Endothelial cell (in vitro differentiated cells): ENCODE data around the gene FAM20C. TPM values are rescaled to one million over a fixed set of nuclear protein-coding genes. Genes with fewer than 3 reads are reported as not detected.

Experiments used
- DNase-seq: peaks from one replicate; pipeline ENCODE4 v3.0.0; 2021; ENCODE audit warnings: low spot score
- H3K27ac Mint-ChIP-seq: one replicate; pipeline ENCODE4 v1.8.0; 2021; ENCODE audit warnings: mixed read lengths, inconsistent platforms; ENCODE audit not compliant: unreplicated experiment
- H3K27me3 Mint-ChIP-seq: one replicate; pipeline ENCODE4 v1.8.0; 2021; ENCODE audit warnings: mild to moderate bottlenecking, moderate library complexity, mixed read lengths, inconsistent platforms; ENCODE audit not compliant: unreplicated experiment
- H3K36me3 Mint-ChIP-seq: one replicate; pipeline ENCODE4 v1.8.0; 2021; ENCODE audit warnings: mild to moderate bottlenecking, low read depth, mixed read lengths, inconsistent platforms; ENCODE audit not compliant: unreplicated experiment
- H3K4me1 Mint-ChIP-seq: one replicate; pipeline ENCODE4 v1.8.0; 2021; ENCODE audit warnings: mild to moderate bottlenecking, mixed read lengths, inconsistent platforms; ENCODE audit not compliant: unreplicated experiment
- H3K4me3 Mint-ChIP-seq: one replicate; pipeline ENCODE4 v1.8.0; 2021; ENCODE audit warnings: mild to moderate bottlenecking, mixed read lengths, inconsistent platforms; ENCODE audit not compliant: unreplicated experiment
- H3K9me3 Mint-ChIP-seq: one replicate; pipeline ENCODE4 v1.8.0; 2021; ENCODE audit warnings: mixed read lengths, inconsistent platforms; ENCODE audit not compliant: unreplicated experiment
- total RNA-seq: library from RNA; stranded (reverse); fragmentation: NEBNext Ultra II Directional; extraction: Animal tissue kit (Norgen Biotek cat#: 25700); gene quantifications from one replicate; pipeline ENCODE4 v1.2.1, GENCODE V29; 2021; ENCODE audit not compliant: unreplicated experiment
- TF ChIP-seq, protein P1 (sequence below): fragments of 200-600 bp; sonication (generic); IDR thresholded peaks from one replicate; pipeline ENCODE4 v1.5.0; 2021; ENCODE audit warnings: antibody characterized with exemption; ENCODE audit not compliant: unreplicated experiment

FAM20C gene
- total RNA-seq, 1 donor from 2014 or later, result 3.1 TPM

DNA sequence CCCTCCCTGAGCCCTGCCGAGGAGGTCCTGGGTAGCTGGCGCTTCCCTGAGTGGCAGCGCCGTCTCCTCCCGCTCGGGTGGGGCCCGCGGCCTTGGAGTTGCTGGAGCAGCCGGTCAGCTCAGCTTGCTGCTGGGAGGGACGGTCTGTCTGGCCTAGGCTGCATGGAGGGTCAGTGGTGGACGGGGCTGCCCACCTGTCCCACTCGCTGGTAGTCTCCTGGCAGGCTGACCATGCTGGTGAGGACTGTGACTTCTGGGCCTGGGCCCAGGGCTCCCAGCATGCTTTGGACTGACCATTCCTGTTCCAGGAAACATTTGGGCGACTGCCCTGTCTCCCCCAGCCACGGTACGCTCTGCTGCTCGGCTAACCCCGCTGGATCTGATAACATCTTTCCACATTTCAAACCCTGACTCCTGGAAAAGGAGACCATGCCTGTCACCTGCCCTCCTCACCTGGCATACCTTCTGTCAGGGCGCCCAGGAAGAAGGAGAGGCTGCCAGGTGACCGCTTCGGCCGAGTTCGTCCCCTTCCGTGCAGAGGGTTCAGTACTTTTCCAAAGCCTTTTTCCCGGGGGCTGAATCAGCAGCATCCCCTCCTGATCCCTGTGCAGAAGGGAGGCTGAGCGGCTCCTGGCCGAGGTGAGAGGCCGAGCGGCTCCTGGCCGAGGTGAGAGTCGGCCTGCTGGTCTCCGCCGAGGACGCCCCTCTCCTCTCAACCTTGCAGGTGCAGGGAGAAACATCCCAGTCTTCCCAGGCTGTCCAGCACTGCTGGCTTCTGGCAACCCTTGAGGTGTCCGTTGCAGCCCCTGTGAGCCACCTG, 43.4 kb downstream of the FAM20C start:
- H3K27me3 Mint-ChIP-seq, result peaks cover 3% of the 10 kb centered on the region
- H3K4me3 Mint-ChIP-seq, result no peak overlapping the region
- TF ChIP-seq, protein P1, sequence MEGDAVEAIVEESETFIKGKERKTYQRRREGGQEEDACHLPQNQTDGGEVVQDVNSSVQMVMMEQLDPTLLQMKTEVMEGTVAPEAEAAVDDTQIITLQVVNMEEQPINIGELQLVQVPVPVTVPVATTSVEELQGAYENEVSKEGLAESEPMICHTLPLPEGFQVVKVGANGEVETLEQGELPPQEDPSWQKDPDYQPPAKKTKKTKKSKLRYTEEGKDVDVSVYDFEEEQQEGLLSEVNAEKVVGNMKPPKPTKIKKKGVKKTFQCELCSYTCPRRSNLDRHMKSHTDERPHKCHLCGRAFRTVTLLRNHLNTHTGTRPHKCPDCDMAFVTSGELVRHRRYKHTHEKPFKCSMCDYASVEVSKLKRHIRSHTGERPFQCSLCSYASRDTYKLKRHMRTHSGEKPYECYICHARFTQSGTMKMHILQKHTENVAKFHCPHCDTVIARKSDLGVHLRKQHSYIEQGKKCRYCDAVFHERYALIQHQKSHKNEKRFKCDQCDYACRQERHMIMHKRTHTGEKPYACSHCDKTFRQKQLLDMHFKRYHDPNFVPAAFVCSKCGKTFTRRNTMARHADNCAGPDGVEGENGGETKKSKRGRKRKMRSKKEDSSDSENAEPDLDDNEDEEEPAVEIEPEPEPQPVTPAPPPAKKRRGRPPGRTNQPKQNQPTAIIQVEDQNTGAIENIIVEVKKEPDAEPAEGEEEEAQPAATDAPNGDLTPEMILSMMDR, result no peak
- no peaks in the 10 kb centered on the region for H3K36me3 Mint-ChIP-seq
- DNase-seq, result no peak
- no peaks in the 10 kb centered on the region for H3K9me3 Mint-ChIP-seq
- H3K27ac Mint-ChIP-seq, result no peak overlapping the region
- H3K4me1 Mint-ChIP-seq, result no peaks in the 10 kb centered on the region

DNA sequence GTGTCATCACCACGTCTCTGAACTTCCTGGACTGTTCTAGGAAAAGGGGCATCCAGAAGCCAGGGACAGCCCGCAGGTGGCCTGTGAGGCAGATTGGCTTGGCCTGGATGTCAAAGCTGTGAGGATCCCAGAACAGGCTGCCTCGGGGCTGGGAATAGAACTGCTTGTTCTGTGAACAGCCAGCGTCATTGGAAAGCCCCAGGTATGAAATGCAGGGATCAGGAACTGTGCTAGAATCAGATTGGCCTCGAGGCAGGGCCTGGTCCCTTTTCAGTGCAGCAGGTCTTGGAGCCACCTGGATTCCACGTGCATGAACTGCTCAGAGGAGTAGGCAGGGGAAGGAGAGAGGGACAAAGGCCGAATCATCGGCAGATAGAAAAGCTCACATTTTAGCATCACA, 44.6 kb downstream of the FAM20C start:
- Mint-ChIP-seq H3K27ac (no peak overlapping the region), H3K4me3 (no peak overlapping the region), H3K36me3 (no peaks in the 10 kb centered on the region), H3K9me3 (no peaks in the 10 kb centered on the region), H3K27me3 (peaks cover 4% of the 10 kb centered on the region), H3K4me1 (no peaks in the 10 kb centered on the region)
- no peak for DNase-seq
- TF ChIP-seq, protein P1, result no peak

DNA sequence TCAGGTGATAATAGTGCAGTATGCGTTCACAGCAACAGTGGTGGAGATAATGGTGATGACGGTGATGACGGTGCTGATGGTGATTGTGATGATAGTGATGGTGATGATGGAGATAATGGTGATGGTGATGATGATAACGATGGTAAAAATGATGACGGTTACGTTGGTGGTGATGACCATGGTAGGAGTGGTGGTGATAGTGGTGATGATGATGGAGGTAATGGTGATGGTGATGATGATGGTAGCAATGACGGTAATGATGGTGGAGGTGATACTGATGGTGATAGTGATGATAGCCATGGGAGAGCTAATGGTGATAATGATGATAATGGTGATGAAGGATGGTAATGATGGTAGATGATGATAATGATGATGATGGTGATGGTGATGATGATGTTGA, 45.0 kb downstream of the FAM20C start:
- no peak overlapping the region for H3K4me3 Mint-ChIP-seq
- no peak overlapping the region for H3K27ac Mint-ChIP-seq
- DNase-seq, result no peak
- TF ChIP-seq, protein P1, result no peak
- no peaks in the 10 kb centered on the region for H3K4me1 Mint-ChIP-seq
- H3K9me3 Mint-ChIP-seq, result no peaks in the 10 kb centered on the region
- no peaks in the 10 kb centered on the region for H3K36me3 Mint-ChIP-seq
- peaks cover 4% of the 10 kb centered on the region for H3K27me3 Mint-ChIP-seq

DNA sequence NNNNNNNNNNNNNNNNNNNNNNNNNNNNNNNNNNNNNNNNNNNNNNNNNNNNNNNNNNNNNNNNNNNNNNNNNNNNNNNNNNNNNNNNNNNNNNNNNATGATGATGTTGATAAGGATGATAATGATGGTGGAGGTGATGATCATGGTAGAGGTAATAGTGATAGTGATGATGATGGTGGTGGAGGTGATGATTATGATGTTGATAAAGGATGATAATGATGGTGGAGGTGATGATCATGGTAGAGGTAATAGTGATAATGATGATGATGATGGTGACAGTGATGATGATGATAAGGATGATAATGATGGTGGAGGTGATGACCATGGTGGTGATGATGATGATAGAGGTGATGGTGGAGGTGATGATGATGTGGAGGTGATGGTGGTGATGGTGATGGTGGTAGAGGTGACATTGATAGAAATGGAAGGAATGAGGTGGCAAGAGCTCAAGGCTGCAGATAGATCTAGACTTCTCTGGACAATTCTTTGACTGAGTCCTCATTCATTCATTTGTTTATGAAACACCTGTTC, 47.8 kb downstream of the FAM20C start:
- H3K27me3 Mint-ChIP-seq, result peaks cover 1% of the 10 kb centered on the region
- DNase-seq, result no peak
- no peak overlapping the region for H3K4me3 Mint-ChIP-seq
- H3K36me3 Mint-ChIP-seq, result no peaks in the 10 kb centered on the region
- H3K9me3 Mint-ChIP-seq, result no peaks in the 10 kb centered on the region
- no peak overlapping the region for H3K27ac Mint-ChIP-seq
- TF ChIP-seq, protein P1, result no peak
- H3K4me1 Mint-ChIP-seq, result no peaks in the 10 kb centered on the region

DNA sequence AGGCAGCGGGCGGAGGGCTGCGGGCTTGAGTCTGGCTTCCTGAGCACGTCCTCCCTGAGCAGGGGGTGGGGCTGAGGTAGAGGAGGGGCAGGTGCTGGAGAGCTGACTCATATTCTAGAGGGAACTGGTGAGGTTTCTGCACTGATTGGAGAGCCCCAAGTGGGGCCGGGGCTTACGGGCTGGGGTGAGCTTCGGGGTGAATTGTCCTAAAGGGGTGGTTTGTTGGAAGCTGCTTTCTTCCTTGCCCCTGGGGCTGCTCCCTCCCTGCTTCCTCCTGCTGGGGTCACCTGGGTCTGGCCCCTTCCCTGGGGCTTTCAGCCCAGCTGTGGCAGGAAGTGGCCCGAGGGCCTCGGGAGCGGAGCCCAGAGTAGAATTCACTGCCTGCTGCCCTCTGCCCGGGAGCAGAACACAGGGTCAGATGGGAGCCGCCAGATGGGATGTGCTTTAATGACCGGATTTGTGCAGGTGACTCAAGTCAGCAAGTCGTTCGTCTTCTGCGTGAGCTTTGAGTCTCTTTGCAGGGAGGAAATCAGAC, 48.6 kb downstream of the FAM20C start:
- TF ChIP-seq, protein P1, result no peak
- Mint-ChIP-seq H3K4me1 (no peaks in the 10 kb centered on the region), H3K27me3 (peaks cover 1% of the 10 kb centered on the region), H3K36me3 (no peaks in the 10 kb centered on the region), H3K27ac (no peak overlapping the region), H3K4me3 (no peak overlapping the region), H3K9me3 (no peaks in the 10 kb centered on the region)
- no peak for DNase-seq
